Loucy (cell line): ENCODE results near the gene EVX1.

Source experiments
- H2AFZ ChIP-seq: fragments of 200-600 bp; sonication (generic); 2 replicates; pipeline ENCODE4 v1.6.0; 2016; ENCODE audit warnings: antibody characterized with exemption, mild to moderate bottlenecking, low read length, moderate library complexity
- H3F3A ChIP-seq: fragments of 200-600 bp; 2 replicates; pipeline ENCODE4 v1.6.0; 2016; ENCODE audit warnings: antibody characterized with exemption, low read depth, mild to moderate bottlenecking
- H3K27me3 ChIP-seq: fragments of 200-600 bp; sonication (generic); 2 replicates; pipeline ENCODE4 v1.6.1; 2014; ENCODE audit warnings: low read length, mild to moderate bottlenecking; ENCODE audit not compliant: insufficient read depth, poor library complexity, severe bottlenecking
- H3K36me3 ChIP-seq: fragments of 200-600 bp; sonication (generic); 2 replicates; pipeline ENCODE4 v1.6.1; 2016; ENCODE audit warnings: low read length; ENCODE audit not compliant: insufficient read depth
- H3K4me1 ChIP-seq: fragments of 200-600 bp; sonication (generic); 2 replicates; pipeline ENCODE4 v1.5.1; 2014; ENCODE audit warnings: low read length, mild to moderate bottlenecking; ENCODE audit not compliant: insufficient read depth, poor library complexity, severe bottlenecking
- H3K4me2 ChIP-seq: fragments of 200-600 bp; sonication (generic); 2 replicates; pipeline ENCODE4 v1.6.0; 2014; ENCODE audit warnings: antibody characterized with exemption, low read length, low read depth, mild to moderate bottlenecking; ENCODE audit not compliant: poor library complexity, severe bottlenecking
- H3K4me3 ChIP-seq: fragments of 200-600 bp; sonication (generic); 2 replicates; pipeline ENCODE4 v1.5.1; 2014; ENCODE audit warnings: low read length, mild to moderate bottlenecking, mixed read lengths; ENCODE audit not compliant: poor library complexity, severe bottlenecking
- H3K79me2 ChIP-seq: fragments of 200-600 bp; sonication (generic); 2 replicates; pipeline ENCODE4 v1.6.1; 2014; ENCODE audit warnings: low read length; ENCODE audit not compliant: insufficient read depth
- H3K9ac ChIP-seq: fragments of 200-600 bp; sonication (generic); 2 replicates; pipeline ENCODE4 v1.6.0; 2014; ENCODE audit warnings: mild to moderate bottlenecking, low read depth, low read length, moderate library complexity; ENCODE audit not compliant: poor library complexity, severe bottlenecking
- H3K9me2 ChIP-seq: fragments of 200-600 bp; sonication (generic); replicated peaks from 2 replicates; pipeline ENCODE4 v1.6.1; 2016; ENCODE audit warnings: low read depth, low read length, mixed read lengths
- H3K9me3 ChIP-seq: fragments of 200-600 bp; sonication (generic); 2 replicates; pipeline ENCODE4 v1.6.1; 2014; ENCODE audit warnings: mild to moderate bottlenecking, antibody characterized with exemption, low read length, low read depth; ENCODE audit not compliant: insufficient read depth
- H4K20me1 ChIP-seq: fragments of 200-600 bp; sonication (generic); 2 replicates; pipeline ENCODE4 v1.6.0; 2014; ENCODE audit warnings: antibody characterized with exemption, low read length, mild to moderate bottlenecking; ENCODE audit not compliant: insufficient read depth, poor library complexity, severe bottlenecking
- EZH2phosphoT487 ChIP-seq: fragments of 200-600 bp; IDR thresholded peaks from 2 replicates; pipeline ENCODE4 v1.6.1; 2018; ENCODE audit warnings: antibody characterized with exemption, mild to moderate bottlenecking, moderate library complexity, borderline replicate concordance
- TF ChIP-seq, protein P1 (sequence below): fragments of 200-600 bp; sonication (generic); conservative IDR thresholded peaks from 2 replicates; pipeline ENCODE4 v1.5.1; 2014; ENCODE audit warnings: mild to moderate bottlenecking, antibody characterized with exemption, low read length

EVX1 gene

DNA sequence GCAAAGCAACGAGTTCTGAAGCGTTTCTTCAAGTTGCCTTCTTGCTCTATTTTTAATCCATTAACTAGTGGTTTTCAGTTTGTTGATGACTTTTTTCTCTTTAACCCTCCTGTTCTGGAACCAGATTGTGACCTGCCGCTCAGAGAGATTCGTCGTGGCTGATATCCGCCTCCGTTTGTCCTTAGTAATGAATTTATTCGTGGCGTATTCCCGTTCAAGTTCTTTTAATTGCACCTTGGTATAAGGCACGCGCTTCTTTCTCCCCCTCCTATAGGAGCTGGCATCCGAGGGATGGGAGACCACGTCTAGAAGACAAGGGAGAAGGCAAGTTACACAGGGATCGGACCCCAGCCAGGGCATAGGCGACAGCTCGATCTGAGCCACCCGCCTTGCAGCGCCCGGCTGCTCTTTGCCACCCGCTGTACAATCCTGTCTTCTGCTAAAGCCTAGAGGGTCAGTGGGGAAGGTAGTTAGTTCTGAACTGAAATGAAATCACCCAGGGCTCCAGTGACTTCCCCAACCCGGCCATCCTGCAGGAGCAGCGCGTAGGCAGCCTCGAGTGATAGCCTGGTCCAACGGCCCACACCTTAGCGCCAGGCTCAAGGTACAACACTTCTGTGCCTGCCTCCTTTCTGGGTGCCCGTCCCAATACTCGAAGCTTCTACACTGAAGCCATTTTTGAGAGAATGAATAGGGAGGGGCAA, 44.3 kb upstream of the EVX1 start:
- Histone ChIP-seq H2AFZ (no peak overlapping the region), H3K9me3 (no peaks in the 10 kb centered on the region), H4K20me1 (peaks cover 53% of the 10 kb centered on the region), H3K9me2 (no peaks in the 10 kb centered on the region), H3K9ac (peak overlapping the region; percentile 99), H3K27me3 (peaks cover 6% of the 10 kb centered on the region), H3K79me2 (peaks cover 94% of the 10 kb centered on the region), H3F3A (0 out of 2 replicates have a peak, but pooled peaks cover 4% of the 10 kb centered on the region), H3K4me1 (peaks cover 43% of the 10 kb centered on the region), H3K4me2 (peak overlapping the region; percentile 98), H3K36me3 (peaks cover 9% of the 10 kb centered on the region), H3K4me3 (peak overlapping the region; percentile 91)
- TF ChIP-seq EZH2phosphoT487: no peak
- TF ChIP-seq, protein P1, sequence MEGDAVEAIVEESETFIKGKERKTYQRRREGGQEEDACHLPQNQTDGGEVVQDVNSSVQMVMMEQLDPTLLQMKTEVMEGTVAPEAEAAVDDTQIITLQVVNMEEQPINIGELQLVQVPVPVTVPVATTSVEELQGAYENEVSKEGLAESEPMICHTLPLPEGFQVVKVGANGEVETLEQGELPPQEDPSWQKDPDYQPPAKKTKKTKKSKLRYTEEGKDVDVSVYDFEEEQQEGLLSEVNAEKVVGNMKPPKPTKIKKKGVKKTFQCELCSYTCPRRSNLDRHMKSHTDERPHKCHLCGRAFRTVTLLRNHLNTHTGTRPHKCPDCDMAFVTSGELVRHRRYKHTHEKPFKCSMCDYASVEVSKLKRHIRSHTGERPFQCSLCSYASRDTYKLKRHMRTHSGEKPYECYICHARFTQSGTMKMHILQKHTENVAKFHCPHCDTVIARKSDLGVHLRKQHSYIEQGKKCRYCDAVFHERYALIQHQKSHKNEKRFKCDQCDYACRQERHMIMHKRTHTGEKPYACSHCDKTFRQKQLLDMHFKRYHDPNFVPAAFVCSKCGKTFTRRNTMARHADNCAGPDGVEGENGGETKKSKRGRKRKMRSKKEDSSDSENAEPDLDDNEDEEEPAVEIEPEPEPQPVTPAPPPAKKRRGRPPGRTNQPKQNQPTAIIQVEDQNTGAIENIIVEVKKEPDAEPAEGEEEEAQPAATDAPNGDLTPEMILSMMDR: no peak

GRCh38 chr7:27198871-27199801, 43.5 kb upstream of the EVX1 start:
- Histone ChIP-seq H3K9me2 (no peaks in the 10 kb centered on the region), H3K4me1 (peaks cover 39% of the 10 kb centered on the region), H3K27me3 (no peaks in the 10 kb centered on the region), H3K4me2 (peak overlapping the region; percentile 98), H3K9ac (peak overlapping the region; percentile 99), H2AFZ (no peak overlapping the region), H3K9me3 (no peaks in the 10 kb centered on the region), H3F3A (0 out of 2 replicates have a peak, but pooled peaks cover 4% of the 10 kb centered on the region), H3K36me3 (peaks cover 4% of the 10 kb centered on the region; the same call in 1 of the 2 replicates), H3K4me3 (peak overlapping the region; percentile 91), H4K20me1 (peaks cover 48% of the 10 kb centered on the region), H3K79me2 (peaks cover 85% of the 10 kb centered on the region)
- TF ChIP-seq, protein P1: no peak
- no peak for TF ChIP-seq EZH2phosphoT487

DNA sequence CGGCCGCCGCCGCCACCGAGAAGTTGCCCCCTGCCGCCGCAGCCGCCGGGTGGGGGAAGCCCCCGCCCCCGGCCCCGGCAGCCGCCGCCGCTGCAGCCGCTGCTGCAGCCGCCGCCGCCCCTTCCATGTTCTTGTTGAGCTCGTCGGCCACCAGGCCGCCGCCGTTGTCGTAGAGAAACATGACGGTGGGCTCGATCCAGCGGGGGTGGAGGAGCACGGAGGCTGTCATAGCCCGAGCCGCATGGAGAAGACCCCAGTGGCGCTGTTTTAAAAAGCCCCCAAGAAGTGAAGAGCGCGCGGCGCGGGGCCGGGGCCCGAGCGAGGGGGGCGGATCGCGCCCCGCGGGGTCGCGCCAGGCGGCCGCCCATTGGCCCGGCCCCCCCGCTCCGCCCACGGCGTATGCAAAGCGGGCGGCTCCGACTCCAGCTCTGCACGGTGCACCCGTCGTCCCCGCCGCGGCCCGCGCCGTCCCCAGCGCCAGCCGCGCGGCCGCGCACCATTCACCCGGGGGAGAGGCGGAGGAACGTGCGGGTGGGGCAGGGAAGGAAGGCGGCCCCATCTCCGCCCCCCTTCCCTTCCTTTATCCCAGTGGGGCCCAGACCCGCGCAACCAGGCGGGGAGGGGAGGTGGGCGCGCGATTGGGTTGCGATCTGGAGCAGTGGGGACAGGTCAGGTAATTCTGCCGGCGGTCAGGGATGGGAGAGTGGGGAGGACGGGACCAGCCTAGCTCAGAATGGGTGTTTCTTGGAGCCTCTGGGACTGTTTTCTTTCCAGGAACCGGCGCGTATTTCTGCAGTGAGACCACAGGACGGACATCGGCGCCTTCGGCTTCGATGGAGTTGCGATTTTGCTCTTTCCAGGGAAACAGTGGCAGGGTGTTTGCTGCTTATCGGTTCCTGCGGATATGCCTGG, 42.5 kb upstream of the EVX1 start, which contains the start of gene HOXA13:
Gene HOXA13 (minus strand): TSS at position 243 of the 912 bp plus-strand sequence. CDS start 14 bp downstream, at position 229.
- Histone ChIP-seq H4K20me1 (peaks cover 40% of the 10 kb centered on the region), H3K4me3 (peak within 1 kb of the TSS; percentile 92), H3K9ac (peak within 1 kb of the TSS; percentile 99), H3K4me1 (peaks cover 32% of the 10 kb centered on the region), H3K4me2 (peak within 1 kb of the TSS; percentile 98), H3K36me3 (no peaks in the 10 kb centered on the region; the same call in 1 of the 2 replicates), H3K79me2 (peaks cover 75% of the 10 kb centered on the region), H3F3A (0 out of 2 replicates have a peak, but pooled peaks cover 4% of the 10 kb centered on the region), H3K9me2 (no peaks in the 10 kb centered on the region), H2AFZ (peak within 1 kb of the TSS; percentile 63), H3K27me3 (no peaks in the 10 kb centered on the region), H3K9me3 (no peaks in the 10 kb centered on the region)
- TF ChIP-seq, protein P1: no peak
